ENCODE data around the gene SLC2A1. TPM values are rescaled to one million over a fixed set of nuclear protein-coding genes. Genes with fewer than 3 reads are reported as not detected.

SLC2A1 gene
- total RNA-seq, 4 donors from 2014 or later = 4.6 to 76.2 (median 28.2) TPM

DNA sequence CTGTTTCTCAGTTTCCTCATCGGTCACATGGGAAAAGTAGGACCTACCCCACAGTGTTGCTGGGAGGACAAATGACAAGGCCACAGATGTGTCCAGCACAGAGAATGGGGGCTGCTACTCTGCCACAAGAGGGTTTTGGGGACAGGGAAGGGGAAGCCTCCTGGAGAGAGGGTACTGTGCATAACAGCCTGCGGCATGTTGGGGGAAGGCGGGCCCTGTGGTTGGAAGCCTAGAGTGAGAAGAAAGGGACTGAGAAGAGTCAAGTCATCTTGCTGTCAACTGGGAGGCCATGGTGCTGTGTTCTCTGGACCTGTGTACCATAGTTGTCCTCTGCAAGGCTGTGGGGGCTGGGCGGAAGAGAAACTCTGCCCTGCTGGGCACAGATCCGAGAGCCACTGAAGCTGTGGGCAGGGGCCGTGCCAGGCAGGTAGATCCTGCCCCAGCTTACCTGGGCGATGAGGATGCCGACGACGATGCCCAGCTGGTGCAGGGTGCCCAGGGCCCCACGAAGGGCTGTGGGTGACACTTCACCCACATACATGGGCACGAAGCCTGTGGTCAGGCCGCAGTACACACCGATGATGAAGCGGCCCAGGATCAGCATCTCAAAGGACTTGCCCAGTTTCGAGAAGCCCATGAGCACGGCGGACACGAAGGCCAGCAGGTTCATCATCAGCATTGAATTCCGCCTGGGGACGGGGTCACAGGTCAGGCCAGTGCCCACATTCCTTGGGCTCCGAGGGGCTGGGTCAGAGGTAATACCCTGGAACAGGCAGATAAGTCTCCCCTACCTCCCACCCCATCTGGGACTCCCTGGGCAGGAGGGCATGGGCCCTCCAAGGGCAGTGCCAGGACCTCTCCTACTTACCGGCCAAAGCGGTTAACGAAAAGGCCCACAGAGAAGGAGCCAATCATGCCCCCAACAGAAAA is 28.2 kb downstream of the SLC2A1 start:
- TF ChIP-seq, protein P1, sequence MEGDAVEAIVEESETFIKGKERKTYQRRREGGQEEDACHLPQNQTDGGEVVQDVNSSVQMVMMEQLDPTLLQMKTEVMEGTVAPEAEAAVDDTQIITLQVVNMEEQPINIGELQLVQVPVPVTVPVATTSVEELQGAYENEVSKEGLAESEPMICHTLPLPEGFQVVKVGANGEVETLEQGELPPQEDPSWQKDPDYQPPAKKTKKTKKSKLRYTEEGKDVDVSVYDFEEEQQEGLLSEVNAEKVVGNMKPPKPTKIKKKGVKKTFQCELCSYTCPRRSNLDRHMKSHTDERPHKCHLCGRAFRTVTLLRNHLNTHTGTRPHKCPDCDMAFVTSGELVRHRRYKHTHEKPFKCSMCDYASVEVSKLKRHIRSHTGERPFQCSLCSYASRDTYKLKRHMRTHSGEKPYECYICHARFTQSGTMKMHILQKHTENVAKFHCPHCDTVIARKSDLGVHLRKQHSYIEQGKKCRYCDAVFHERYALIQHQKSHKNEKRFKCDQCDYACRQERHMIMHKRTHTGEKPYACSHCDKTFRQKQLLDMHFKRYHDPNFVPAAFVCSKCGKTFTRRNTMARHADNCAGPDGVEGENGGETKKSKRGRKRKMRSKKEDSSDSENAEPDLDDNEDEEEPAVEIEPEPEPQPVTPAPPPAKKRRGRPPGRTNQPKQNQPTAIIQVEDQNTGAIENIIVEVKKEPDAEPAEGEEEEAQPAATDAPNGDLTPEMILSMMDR (IDR thresholded peaks at IDR 0.05) = no peak
- no peak for TF ChIP-seq POLR2A (IDR thresholded peaks at IDR 0.05)
- no peaks in the 10 kb centered on the region for H3K36me3 ChIP-seq
- intact Hi-C loops (cut with DNase I; ENCODE audit: low total_unique reads) = no loop called here
- no peaks in the 10 kb centered on the region for H3K27me3 ChIP-seq
- H3K27ac ChIP-seq = no peak overlapping the region
- no peak for DNase-seq
- H3K4me1 ChIP-seq = no peaks in the 10 kb centered on the region
- H3K9me3 ChIP-seq = no peaks in the 10 kb centered on the region
- H3K4me3 ChIP-seq = no peak overlapping the region

DNA sequence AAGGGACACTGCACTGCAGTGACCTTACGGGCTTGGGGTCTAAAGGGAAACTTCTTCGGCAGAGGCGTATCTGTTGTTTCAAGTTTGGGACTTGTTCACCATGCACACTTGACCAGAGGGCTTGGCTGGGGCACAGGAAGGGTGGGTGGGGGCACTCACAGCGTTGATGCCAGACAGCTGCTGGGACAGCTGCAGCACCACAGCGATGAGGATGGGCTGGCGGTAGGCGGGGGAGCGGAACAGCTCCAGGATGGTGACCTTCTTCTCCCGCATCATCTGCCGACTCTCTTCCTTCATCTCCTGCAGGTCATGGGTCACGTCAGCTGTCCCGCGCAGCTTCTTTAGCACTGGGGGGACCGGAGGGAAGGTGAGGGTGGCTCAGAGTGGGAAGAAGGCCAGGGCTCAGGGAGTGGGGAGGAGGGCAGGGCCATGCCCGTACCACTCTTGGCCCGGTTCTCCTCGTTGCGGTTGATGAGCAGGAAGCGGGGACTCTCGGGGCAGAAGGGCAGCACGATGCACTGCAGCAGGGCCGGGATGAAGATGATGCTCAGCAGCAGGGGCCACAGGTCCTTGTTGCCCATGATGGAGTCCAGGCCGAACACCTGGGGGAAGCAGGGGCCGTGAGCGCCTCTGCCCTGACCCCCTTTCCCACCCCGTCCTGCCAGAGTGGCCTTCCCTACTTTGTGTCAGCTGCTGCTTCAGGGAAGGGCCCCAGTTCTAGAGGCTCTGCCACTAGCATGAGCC is 29.1 kb downstream of the SLC2A1 start:
- H3K36me3 ChIP-seq = no peaks in the 10 kb centered on the region
- intact Hi-C loops (cut with DNase I; ENCODE audit: low total_unique reads) = loop anchor here (10.0 kb wide), 1 partner anchor 135 kb away; no protein-coding TSS in a partner anchor

DNA sequence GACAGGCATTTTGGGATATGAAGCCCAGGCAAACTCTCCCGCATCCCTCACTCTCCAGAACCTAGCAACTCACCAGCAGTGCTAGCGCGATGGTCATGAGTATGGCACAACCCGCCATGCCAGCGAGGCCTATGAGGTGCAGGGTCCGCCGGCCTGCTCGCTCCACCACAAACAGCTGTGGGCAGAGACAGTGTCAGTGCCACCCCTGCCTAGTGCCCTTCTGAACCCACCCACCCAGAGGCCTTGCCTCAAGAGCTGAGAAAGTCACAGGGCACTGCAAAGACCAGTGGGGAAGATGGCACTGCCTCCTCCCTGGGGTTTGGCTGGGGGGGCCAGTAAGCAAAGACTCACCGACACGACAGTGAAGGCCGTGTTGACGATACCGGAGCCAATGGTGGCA is 29.8 kb downstream of the SLC2A1 start:
- DNase-seq = no peak
- H3K9me3 ChIP-seq = no peaks in the 10 kb centered on the region
- intact Hi-C loops (cut with DNase I; ENCODE audit: low total_unique reads) = loop anchor here (10.0 kb wide), 1 partner anchor 136 kb away; no protein-coding TSS in a partner anchor
- H3K27ac ChIP-seq = no peak overlapping the region
- no peaks in the 10 kb centered on the region for H3K27me3 ChIP-seq
- no peaks in the 10 kb centered on the region for H3K4me1 ChIP-seq
- H3K4me3 ChIP-seq = no peak overlapping the region
- TF ChIP-seq, protein P1 (IDR thresholded peaks at IDR 0.05) = no peak
- TF ChIP-seq POLR2A (IDR thresholded peaks at IDR 0.05) = no peak
- no peaks in the 10 kb centered on the region for H3K36me3 ChIP-seq

More for the DNA sequence above, 29.1 kb downstream of the SLC2A1 start:
- no peaks in the 10 kb centered on the region for H3K4me1 ChIP-seq
- H3K4me3 ChIP-seq = no peak overlapping the region
- DNase-seq = no peak
- H3K27me3 ChIP-seq = no peaks in the 10 kb centered on the region
- TF ChIP-seq POLR2A (IDR thresholded peaks at IDR 0.05) = no peak
- TF ChIP-seq, protein P1 (IDR thresholded peaks at IDR 0.05) = no peak
- no peaks in the 10 kb centered on the region for H3K9me3 ChIP-seq
- no peak overlapping the region for H3K27ac ChIP-seq

DNA sequence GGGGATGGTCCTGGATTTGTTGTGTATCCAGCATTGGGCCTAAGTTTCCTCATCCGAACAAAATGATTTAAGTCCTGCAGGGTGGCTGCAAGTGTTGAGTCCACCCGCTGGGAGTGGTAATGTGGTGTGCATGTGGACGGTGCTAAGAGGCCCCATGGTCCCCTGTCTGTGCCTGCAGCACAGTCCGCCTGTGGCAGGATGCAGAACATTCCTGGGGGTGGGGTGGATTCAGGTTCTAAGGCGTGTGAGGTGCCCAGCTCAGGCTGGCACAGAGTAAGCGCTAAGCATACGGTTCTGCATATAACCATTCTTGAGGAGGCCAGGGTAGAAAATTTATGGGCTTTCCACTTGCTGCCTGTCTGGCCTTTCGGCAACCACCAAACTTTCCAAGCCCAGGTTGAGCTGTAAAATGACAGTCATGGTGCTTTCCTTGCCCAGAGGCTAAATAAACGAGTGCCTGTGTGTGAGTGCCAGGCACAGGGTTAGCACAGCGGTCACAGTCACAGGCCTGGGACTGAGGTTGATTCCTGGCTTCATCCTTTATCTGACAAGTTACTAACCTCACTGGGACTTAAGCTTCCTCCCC is 30.7 kb downstream of the SLC2A1 start:
- Histone ChIP-seq H3K27me3 (no peaks in the 10 kb centered on the region), H3K9me3 (no peaks in the 10 kb centered on the region), H3K27ac (no peak overlapping the region), H3K4me1 (no peaks in the 10 kb centered on the region), H3K36me3 (no peaks in the 10 kb centered on the region), H3K4me3 (no peak overlapping the region)
- TF ChIP-seq, protein P1 (IDR thresholded peaks at IDR 0.05) = no peak
- TF ChIP-seq POLR2A (IDR thresholded peaks at IDR 0.05) = no peak
- intact Hi-C loops (cut with DNase I; ENCODE audit: low total_unique reads) = loop anchor here (10.0 kb wide), 1 partner anchor 137 kb away; no protein-coding TSS in a partner anchor
- DNase-seq = no peak

Measured in uterus (tissue), 4 donors.